T follicular helper cell (primary cell): ENCODE data around the gene PRRG1.
"Not testable (repeated sequence)": the region's sequence is repeated elsewhere in the genome, so short reads cannot be mapped to it uniquely, and the experiment has no call there.

Source experiments
- DNase-seq: peaks from one replicate; pipeline ENCODE4 v3.0.0-alpha.2; 2020; ENCODE audit warnings: low read depth

The PRRG1 gene

DNA sequence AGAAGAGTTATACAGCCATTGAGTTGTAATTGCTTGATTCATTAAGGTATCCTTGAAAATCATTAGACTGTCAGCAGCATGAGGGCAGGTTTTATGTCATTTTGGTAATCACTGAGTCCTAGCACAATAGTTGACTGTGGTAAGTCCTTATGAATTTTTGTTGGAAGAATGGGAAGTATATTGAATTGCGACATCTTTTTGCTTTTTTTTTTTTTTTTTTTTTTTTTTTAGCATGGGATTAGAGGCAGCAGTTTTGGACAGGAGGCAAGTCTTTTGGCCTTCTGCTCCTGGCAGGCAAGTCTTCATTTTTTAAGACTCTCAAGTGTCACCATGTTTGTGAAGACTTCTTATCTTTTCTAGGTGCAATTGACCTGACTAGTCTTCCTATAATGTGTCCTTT, 29.7 kb downstream of the PRRG1 start:
- DNase-seq, result no peak

DNA sequence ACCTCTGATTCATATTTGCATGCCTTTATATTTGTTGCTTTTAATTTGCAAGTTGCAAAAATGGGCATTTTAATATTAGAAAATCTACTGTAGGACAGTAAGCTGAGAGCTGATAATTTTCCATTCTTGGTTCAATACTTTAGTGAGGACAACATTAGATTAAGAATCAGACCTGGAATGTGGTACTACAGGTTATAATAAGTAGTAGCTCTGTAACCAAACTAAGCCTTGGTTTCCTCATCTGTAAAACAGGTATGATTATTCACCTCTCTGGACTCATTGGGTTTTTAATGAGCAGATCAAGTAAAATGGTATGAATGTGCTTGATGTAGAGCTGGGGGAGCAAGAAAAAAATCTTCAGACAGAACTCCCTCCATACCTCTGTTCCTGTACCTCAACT, 31.1 kb downstream of the PRRG1 start:
- DNase-seq, result no peak

DNA sequence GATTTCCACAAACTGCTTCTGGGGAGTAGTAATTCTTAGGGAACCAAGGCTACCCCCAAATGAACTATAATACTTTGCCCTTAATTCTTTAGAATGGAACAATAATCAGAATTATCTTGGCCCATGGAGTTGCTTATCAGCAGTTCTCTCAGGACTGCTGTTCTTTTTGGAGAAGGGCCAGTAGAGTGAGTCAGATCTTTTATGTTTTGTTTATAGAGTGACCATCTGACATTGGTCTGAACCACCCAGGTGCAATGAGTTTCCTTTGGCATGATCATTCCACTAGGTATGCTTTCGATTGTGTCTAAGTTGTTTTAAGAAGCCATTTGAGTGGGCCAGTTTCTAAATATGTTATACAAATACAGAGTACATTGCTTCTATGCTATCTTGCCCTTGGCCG, 31.8 kb downstream of the PRRG1 start:
- DNase-seq, result no peak

DNA sequence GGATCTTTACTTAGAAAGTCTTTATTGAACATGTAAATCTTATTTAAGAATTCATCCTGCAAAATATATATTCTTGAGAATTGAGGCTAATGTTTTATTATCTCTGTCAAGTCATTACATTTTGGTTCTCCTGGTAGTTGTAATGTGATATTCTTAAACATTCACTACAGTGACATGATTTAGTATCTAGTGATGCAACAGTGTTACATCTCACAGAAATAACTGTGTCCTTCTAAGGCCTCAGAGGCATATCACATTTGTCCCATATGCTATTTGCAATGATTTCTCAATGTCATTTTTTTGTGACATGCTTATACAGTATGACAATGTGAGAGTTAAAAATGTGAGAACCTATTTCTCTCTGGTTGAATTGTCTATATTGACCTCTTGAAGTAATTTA, 34.1 kb downstream of the PRRG1 start:
- no peak for DNase-seq

DNA sequence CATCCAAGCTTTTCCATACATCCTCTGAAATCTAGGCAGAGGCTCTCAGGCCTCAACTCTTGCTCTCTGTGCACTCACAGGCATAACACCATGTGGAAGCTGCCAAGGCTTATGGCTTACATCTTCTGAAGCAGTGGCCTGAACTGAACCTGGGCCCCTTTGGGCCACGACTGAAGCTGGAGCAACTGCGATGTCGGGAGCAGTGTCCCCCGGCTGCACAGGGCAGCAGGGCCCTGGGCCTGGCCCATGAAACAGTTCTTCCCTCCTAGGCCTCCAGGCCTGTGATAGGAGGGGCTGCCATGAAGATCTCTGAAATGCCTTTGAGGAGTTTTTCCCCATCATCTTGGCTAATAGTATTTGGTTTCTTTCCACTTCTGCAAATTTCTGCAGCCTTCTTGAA, 39.2 kb downstream of the PRRG1 start:
- DNase-seq, result no peak

DNA sequence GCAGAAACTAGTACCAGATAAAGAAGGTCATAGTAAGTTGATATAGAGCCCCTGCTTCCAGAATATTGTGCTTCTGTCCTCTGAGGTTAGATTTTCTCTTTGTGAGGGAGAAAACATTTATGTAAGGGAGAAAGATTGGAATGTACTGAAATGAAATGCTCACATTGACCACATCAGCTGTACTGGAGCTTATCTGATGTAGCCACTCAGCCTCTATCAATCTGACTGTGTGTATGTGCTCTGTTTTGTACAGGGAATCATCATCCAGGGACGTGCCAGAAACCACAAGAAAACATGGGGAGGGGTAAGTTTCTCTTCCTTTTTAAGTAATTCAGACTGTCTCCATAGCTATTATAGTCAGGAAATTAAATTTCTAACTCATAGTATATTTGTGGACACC, 56.8 kb downstream of the PRRG1 start:
- no peak for DNase-seq

DNA sequence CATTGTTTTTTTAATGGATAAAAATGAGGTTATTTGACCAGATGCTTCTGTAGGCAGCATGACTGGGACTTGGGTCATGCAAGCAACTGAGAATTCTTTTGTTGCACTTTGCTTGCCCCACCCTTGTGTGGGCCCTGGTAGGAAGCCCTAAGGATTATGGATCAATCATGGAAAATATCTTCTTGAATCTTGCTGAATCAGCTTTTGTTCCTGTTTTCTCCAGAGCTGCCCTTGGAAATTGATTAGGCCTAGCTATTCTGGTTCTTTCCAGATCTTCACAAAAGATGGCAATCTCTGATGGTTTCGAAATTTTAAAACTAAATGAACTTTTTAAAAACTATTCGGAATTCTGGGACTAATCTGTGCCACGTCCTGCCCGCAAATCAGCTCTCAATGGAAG, 58.6 kb downstream of the PRRG1 start:
- no peak for DNase-seq

DNA sequence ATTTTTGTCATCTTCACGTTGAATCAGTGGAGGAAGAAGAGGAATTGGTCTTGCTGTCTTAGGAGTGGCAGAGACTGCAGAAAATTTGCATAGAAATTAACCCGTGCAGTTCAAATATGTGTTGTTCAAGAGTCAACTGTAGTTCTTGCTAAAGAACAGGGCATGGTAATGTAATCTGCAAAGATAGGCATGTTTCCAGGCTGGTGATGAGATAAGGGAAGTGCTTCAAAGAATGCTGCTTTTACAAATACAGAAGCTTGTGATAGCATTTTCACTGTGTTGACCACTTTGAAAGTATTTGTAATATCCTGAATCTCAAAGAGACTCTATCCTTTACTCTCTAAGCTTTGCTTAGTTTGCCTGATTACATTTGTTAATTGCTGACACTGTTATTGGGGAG, 60.1 kb downstream of the PRRG1 start:
- no peak for DNase-seq

DNA sequence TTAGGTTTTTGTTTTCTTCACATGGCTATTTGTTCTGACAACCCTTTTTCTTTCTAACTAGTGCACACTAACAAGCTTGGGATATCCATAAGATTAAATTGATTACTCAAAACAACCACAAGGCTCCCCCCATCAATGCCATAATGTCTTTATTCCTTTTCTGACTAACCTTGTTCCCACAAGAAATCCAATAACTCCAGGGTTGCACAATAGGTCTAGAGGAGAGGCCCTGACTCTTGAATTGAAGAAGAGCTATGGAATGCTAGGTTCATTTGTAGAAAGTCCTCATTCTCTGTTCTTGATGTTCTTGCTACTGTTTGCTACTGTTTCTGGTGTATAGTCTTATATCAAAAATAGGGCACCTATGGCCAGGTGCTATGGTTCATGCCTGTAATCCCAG, 71.0 kb downstream of the PRRG1 start:
- DNase-seq, result no peak

DNA sequence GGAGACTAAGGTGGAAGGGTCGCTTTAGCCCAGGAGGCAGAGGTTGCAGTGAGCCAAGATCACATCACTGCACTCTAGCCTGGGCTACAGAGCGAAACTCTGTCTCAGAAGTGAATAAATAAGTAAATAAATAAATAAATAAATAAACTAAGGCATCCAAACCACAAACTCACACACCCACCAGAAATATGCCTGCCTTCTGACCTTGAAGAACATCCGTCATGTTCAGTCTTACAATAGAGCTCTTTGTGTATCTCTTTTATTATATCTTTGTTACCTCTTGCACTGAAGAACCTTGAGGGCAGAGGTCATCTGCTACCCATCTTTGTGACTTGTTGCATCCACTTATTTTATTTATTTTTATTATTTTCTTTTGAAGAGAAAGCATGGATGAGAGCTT, 71.6 kb downstream of the PRRG1 start:
- no peak for DNase-seq

DNA sequence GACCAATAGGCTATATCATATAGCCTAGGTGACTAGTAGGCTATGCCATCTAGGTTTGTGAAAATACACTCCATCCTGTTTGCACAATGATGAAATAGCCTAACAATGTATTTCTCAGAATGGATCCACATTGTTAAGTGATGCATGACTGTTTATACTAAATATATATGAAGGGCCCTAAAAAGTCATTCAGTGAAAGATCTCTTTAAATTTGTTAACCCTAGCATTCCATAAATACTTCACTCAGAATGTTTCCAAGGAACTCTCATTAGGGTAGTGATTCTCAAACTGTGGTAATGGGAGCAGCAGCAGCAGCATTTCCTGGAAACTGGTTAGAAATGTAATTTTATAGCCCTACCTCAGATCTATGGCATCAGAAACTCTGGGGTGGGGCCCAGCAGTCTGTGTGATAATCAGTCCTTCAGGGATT, 74.9 kb downstream of the PRRG1 start:
- no peak for DNase-seq

DNA sequence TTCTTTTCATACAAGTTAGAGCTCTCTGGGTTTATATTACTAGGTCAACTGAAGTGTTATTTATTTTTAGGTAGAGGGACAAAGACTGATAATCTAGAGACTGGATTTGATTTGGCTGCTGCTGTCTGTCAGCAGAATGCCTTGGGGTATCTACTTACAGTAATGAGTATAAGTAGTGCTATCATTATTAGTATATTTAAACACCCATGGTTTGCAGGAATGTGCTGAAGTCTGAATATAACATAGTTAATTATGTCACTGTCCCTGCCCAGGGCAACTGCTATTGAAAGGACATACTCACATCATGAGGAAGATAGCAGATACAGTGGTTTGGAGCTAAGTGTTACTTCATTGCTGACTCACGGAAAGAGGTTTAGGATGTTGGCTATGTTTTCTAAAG, 76.2 kb downstream of the PRRG1 start:
- DNase-seq, result no peak

DNA sequence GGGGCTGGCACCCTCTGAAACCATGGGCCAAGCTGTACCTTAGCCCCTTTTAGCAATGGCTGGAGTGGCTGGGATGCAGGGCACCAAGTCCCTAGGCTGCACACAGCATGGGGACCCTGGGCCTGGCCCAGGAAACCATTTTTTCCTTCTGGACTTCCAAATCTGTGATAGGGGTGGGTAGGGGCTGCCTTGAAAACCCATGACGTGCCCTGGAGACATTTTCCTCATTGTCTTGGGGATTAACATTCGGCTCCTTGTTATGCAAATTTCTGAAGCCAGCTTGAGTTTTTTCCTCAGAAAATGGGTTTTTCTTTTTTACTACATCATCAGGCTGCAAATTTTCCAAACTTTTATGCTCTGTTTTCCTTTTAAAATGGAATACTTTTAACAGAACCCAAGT, 79.8 kb downstream of the PRRG1 start:
- not testable (repeated sequence) for DNase-seq

DNA sequence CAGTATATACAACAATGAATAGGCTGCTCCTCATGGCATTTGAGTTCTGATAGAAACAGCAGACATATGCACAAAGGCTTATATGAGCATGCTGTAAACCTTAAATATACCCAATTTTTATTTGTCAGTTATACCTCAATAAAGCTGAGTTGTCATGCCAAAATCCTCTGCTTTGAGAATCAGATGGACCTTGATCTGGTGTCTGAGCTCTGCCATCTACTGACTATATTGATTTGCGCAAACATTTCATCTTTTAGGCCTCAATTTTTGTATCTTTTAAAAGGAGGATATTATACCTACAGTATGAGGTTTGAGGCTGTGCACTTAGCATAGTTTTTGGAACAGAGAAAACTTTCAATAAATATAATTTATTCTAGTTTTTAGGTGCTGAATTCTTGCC, 85.2 kb downstream of the PRRG1 start:
- no peak for DNase-seq

DNA sequence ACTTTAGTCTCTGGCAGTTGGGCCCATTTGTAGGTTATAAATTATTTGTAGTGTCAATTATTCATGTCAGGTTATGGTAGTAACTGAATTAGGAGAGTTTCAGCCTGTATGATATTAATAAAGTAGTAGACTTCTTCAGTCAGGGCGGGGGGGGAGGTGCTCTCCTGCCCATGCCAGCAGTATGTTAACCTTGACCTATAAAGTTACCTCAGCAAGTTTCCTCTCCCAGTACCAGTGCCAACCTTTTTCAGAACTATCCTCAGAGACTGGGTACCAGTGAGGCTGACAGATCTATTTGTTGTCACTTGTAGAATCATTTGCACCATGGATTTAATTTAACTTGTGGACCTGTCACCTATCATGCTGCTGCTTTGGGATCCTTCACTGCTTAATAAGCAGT, 88.0 kb downstream of the PRRG1 start:
- DNase-seq, result no peak

DNA sequence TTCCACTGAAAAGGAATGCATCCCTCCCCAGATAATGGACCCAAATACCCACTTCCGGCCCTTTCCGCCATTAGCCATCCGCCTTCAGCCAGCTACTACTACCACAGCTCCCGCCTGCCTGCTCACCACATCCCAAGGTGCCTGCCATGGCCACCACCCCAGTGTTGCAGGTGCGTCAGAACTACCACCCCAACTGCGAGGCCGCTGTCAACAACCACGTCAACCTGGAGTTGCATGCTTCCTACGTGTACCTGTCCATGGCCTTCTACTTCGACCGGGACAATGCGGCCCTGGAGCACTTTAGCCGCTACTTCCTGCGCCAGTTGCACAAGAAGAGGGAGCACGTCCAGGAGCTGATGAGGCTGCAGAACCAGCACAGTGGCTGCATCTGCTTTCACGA, 92.2 kb downstream of the PRRG1 start:
- DNase-seq, result no peak

DNA sequence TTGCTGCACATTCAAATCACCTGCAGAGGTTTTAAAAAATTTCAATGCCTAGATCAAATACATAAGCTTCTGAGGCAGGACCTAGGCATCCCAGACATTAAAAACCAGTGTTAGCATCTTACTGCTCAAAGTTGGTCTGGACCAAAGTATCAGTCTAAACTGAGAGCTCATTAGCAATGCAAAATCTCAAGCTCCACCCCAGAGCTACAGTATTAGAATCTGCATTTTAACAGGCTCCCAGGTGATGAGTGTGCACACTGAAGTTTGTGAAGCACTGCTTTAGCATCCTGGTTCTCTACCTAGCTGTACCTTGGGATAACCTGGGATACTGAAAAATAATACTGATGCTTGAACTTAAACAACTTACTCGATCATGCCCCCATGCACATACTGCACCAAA, 96.0 kb downstream of the PRRG1 start:
- DNase-seq, result no peak

DNA sequence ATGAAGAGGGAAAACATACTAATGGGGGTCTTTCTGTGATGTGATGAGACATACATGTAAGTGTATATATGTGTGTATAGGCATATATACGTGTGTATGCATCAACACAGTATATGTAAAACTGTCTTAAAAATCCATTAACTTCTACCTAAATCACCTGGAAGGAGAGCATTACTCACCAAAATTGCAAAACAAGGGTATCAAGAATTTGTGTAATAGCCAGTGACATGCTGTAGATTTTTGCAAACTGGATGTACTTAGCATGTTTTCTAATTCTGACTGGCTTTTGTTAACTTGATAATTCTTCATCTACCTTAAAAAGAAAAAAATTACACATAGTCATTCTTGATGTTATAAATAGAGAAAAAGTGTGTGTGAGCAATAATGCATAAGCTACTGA, 104.7 kb downstream of the PRRG1 start:
- DNase-seq, result no peak

DNA sequence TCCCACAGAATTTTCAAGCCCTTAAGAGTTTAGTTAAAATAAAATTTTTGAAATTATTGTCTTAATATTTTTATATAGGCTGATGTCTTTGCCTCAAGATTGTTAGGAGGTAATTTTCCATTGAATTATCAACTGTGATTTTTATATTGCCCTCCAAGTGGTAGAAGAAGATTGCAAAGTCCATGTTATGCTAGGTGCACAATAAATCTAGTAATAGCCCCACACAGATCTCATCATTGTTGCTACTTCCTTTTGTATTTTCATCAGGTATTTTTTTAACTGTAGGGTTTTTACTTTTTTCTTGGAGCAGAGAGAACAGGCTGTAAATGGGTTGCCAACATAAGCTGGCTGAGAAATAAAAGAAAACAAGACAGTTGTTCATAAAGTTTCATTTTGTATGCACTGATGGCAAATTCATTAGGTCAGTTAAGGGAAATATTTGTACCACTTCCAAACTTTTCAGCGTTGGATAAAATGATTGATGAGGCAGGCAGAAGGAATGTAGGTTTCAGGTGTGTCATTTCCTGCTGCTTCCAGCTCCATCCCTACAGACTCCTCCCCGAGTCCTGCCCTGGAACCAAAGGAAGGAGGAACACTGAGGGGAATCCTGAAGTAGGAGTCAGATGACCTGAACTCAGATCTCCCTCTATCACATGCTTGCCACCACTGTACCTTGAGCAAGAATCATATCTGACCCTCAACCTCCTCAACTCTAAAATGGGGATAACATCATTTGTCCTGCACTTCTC, 105.5 kb downstream of the PRRG1 start:
- no peak for DNase-seq

DNA sequence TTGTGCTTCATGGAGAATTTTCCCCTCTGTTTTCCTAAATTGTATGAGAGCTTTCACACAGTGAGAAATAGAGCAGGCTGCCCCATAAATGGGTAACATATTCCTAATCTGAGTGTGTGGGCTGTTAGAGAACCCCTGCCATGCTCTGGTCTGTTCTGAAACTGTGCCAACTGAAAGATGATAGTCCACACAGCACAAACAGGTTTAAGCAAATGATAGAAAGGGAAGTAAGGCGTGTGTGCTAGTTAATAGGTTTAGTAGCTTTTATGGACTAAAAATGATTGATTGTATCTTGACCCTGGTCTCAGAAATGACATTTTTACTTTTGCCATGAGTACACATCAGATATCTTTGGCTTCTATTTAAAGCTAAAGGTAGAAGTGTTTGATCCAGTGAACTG, 106.2 kb downstream of the PRRG1 start:
- no peak for DNase-seq

DNA sequence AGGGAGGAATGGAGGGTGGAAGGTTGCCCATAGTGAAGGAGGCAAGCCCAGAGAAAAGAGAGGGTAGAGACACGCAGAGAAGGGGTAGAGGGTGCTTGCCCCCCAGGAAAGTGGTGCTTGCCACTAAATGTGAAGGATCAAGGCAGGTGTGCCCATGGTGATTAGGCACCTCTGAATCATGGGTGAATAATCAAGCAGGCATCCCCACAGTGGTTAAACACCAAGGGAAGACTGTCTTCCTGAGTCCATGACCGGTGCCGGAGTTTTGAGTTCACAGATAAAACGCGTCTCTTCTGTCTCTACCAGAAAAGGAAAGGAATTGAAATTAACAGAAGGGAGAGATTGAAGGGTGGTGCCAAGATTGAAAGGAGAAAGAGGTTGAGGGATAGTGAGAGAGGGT, 111.1 kb downstream of the PRRG1 start:
- DNase-seq, result not testable (repeated sequence)

DNA sequence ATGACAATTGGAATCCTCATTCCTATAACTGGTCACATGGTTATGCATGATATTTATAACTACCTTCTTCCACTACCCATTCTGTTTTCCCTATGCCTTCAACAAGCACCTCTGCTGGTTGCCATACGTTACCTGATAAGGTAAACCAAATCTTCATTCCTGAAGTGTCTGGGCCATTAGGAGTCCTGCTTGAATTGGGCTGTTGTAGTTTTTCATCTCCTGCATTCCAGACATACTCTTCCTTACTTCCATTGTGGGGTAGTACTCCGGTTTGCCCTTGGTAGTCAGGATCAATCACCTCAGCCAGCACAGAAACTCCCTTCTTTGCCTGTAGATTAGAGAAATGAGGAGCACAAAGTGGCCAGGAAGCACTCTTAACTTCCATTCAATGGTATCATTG, 113.2 kb downstream of the PRRG1 start:
- no peak for DNase-seq

DNA sequence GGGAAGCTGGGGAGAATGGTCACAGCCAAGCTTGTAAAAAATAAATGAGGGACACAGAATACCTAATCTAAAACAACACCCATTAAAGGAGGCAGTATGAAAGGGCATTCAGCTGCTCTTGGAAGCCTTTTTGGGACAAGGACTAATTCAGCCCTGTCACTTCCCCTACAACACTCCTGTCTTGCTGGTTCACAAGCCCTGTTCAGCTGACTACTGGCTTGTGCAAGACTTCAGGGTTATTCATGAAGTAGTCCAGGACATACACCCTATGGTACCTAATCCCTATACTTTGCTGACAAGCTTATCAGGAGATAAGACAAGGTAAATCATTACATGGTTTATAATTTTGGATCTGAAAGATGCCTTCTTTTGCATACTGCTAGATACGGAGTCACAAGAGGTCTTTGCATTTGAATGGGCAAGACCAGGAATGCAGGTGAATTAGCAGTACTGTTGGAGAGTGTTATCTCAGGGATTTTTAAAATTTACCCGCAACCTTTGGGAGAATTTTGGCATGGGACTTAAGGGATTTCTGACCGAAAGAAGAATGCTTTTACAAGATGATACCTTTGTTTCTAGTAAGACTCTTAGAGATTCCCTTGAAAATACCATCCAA, 119.1 kb downstream of the PRRG1 start:
- no peak for DNase-seq

DNA sequence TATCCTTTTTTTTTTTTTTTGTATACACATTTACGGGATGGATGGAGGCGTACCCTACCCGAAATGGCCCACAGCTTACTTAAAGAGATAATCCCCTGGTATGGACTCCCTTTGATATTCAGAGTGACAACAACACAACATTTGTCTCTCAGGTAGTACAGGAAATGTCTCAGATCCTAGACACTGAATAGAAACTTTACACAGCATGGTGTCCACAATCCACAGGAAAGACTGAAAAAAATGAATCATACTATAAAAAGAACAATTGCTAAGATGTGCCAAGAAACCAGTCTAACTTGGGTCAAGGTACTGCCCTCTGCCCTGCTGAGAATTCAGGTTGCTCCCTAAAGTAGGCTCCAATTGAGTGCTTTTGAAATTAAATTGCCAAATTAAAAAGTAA, 121.5 kb downstream of the PRRG1 start:
- DNase-seq, result no peak
